Pancreas (tissue), 10 donors: ENCODE measurements around the gene CARS1. TPM values are rescaled to one million over a fixed set of nuclear protein-coding genes. Genes with fewer than 3 reads are reported as not detected.

Experiments
- ATAC-seq, 4 donors: fragments of 200-7000 bp; cut with Tn5 transposase; one replicate each; pipeline versions ENCODE4 v1.8.0 to v1.9.1; 2020; ENCODE audit warnings: mild to moderate bottlenecking in 4 of 4, moderate library complexity in 4 of 4
- DNase-seq, 6 donors: peaks; one replicate each; pipeline ENCODE4 v3.0.0-alpha.2; 2020
- FAIRE-seq: peaks from 2 replicates; lab custom pipeline; 2012; peaks lifted over from hg19 to GRCh38; lab: Jason Lieb, UNC
- H3K27ac ChIP-seq, 4 donors: fragments of 200-600 bp; sonication (generic); 1 replicate in 3 of 4; 2 replicates in 1 of 4; pipeline versions ENCODE4 v1.5.0 to v1.8.0; 2020
- H3K27me3 ChIP-seq, 4 donors: fragments of 200-600 bp; one replicate each; pipeline ENCODE4 v1.8.0; 2021
- H3K36me3 ChIP-seq, 3 donors: fragments of 200-600 bp; sonication (generic) in 1 of 3; one replicate each; pipeline versions ENCODE4 v1.5.0 to v1.8.0; 2020 to 2021
- H3K4me1 ChIP-seq, 3 donors: fragments of 200-600 bp; one replicate each; pipeline ENCODE4 v1.8.0; 2021
- H3K4me3 ChIP-seq, 4 donors: fragments of 200-600 bp; sonication (generic) in 2 of 4; one replicate each; pipeline versions ENCODE4 v1.5.0 to v1.8.0; 2020 to 2021
- H3K9me3 ChIP-seq, 4 donors: fragments of 200-600 bp; one replicate each; pipeline ENCODE4 v1.8.0; 2021
- CTCF ChIP-seq, 4 donors: fragments of 200-600 bp; sonication (generic) in 3 of 4; IDR thresholded peaks; one replicate each; pipeline versions ENCODE4 v1.5.0 to v1.8.0; 2021; ENCODE audit warnings: antibody characterized with exemption in 4 of 4
- WGBS, 2 donors: extraction: QIAGEN DNeasy Blood & Tissue Kit; methylation state at CpG; one replicate each; pipeline ENCODE4 v1.1.7; 2013; 5-methylcytosine and 5-hydroxymethylcytosine counted together
- intact Hi-C, 3 donors: fragments of 100-400 bp; cut with DNase I; formaldehyde crosslinking; loops; one replicate each; pipeline versions ENCODE4 v1.11.1 to v1.14.2; 2022
- polyA plus RNA-seq, 2 donors: library from polyadenylated mRNA; stranded (reverse); fragments of 200-250 nt; gene quantifications; one replicate each; pipeline ENCODE4 v1.2.3, GENCODE V29; 2013
- total RNA-seq, 6 donors: library from RNA; stranded (reverse); fragmentation: NEBNext Ultra II Directional in 4 of 6; extraction: Animal tissue kit (Norgen Biotek cat#: 25700) in 4 of 6; gene quantifications; one replicate each; pipeline versions ENCODE4 v1.2.1 to v1.2.4, GENCODE V29; 2021 to 2023
- donor health status: healthy with polysubstance abuse.
- donor health status: DM: no; HTN: no; CAD: no; lungs with moderate emphysema.
- donor health status: DM: no; HTN: no; CAD: no.
- donor health status: control.
- donor health status: control.
- donor health status: Bipolar disorder and iron deficiency.
- donor health status: DM: yes; HTN: yes; CAD: no.
- donor health status: DM: no; HTN: no; CAD: no.
- donor health status: DM: no; HTN: no; CAD: no.
- donor health status: DM: yes; HTN: yes; CAD: no.

The CARS1 gene
- total and polyA plus RNA-seq, 8 donors = 14.8 to 65.0 (median 19.8) TPM

- DNase-seq (no peak), FAIRE-seq (no peak), ATAC-seq (no peak)
- WGBS, 2 donors = 88 to 91% methylated on average over 25 of the region's 25 CpGs
- no peaks in the 10 kb centered on the region for H3K4me1 ChIP-seq
- intact Hi-C loops = loop anchor here in 2 of 3 donors (5.0 to 10.0 kb wide), 3 partner anchors 42 to 55 kb away; no protein-coding TSS in a partner anchor
- TF ChIP-seq CTCF (IDR thresholded peaks at IDR 0.05) = no peak
- H3K9me3 ChIP-seq = no peaks in the 10 kb centered on the region
- H3K36me3 ChIP-seq = no peaks in the 10 kb centered on the region
- H3K4me3 ChIP-seq = no peak overlapping the region
- no peak overlapping the region for H3K27ac ChIP-seq
- H3K27me3 ChIP-seq = no peaks in the 10 kb centered on the region
Observed at GRCh38 chr11:3089236-3090061, 32.2 kb upstream of the CARS1 start.

- no peak overlapping the region for H3K27ac ChIP-seq
- ATAC-seq (no peak), DNase-seq (peak in 1 of 6 donors; percentile 68), FAIRE-seq (no peak)
- H3K36me3 ChIP-seq = no peaks in the 10 kb centered on the region
- H3K27me3 ChIP-seq = no peaks in the 10 kb centered on the region
- no peak overlapping the region for H3K4me3 ChIP-seq
- 91 to 94% methylated on average over 14 of the region's 14 CpGs for WGBS, 2 donors
- no peaks in the 10 kb centered on the region for H3K4me1 ChIP-seq
- intact Hi-C loops = loop anchor here in 1 of 3 donors (5.0 to 10.0 kb wide), 2 partner anchors 42 to 56 kb away; no protein-coding TSS in a partner anchor
- H3K9me3 ChIP-seq = no peaks in the 10 kb centered on the region
- no peak for TF ChIP-seq CTCF (IDR thresholded peaks at IDR 0.05)
Observed at GRCh38 chr11:3088806-3089205, 31.6 kb upstream of the CARS1 start.

GRCh38 chr11:3087821-3088800, 30.9 kb upstream of the CARS1 start:
- H3K27ac ChIP-seq = no peak overlapping the region
- DNase-seq (no peak), FAIRE-seq (no peak), ATAC-seq (no peak)
- H3K27me3 ChIP-seq = no peaks in the 10 kb centered on the region
- H3K4me1 ChIP-seq = no peaks in the 10 kb centered on the region
- intact Hi-C loops = loop anchor here in 1 of 3 donors (5.0 to 10.0 kb wide), 2 partner anchors 41 to 57 kb away; no protein-coding TSS in a partner anchor
- H3K4me3 ChIP-seq = no peak overlapping the region
- H3K36me3 ChIP-seq = no peaks in the 10 kb centered on the region
- TF ChIP-seq CTCF (IDR thresholded peaks at IDR 0.05) = no peak
- 81 to 82% methylated on average over 22 to 24 of the region's 24 CpGs for WGBS, 2 donors
- H3K9me3 ChIP-seq = no peaks in the 10 kb centered on the region

- no peak for DNase-seq
- 92 to 93% methylated on average over 10 to 11 of the region's 11 CpGs for WGBS, 2 donors
- TF ChIP-seq CTCF (IDR thresholded peaks at IDR 0.05) = no peak
- no peaks in the 10 kb centered on the region for H3K36me3 ChIP-seq
- H3K27me3 ChIP-seq = no peaks in the 10 kb centered on the region
- no peaks in the 10 kb centered on the region for H3K9me3 ChIP-seq
- no peaks in the 10 kb centered on the region for H3K4me1 ChIP-seq
- H3K4me3 ChIP-seq = no peak overlapping the region
- FAIRE-seq = no peak
- intact Hi-C loops = loop anchor here in 1 of 3 donors (5.0 to 10.0 kb wide), 2 partner anchors 40 to 57 kb away; no protein-coding TSS in a partner anchor
- H3K27ac ChIP-seq = no peak overlapping the region
- no peak for ATAC-seq
Observed at GRCh38 chr11:3087373-3087772, 30.1 kb upstream of the CARS1 start.
